OCI-LY7 (cell line): ENCODE measurements around the gene ANKRD53.
A peak's percentile ranks its signal among the peaks of the same experiment; 100 is the strongest.

Experiments
- CTCF ChIP-seq: fragments of 200-600 bp; sonication (generic); conservative IDR thresholded peaks from 2 replicates; pipeline ENCODE4 v1.5.1; 2014; ENCODE audit warnings: mild to moderate bottlenecking, antibody characterized with exemption, low read length, moderate library complexity, mixed read lengths
- EZH2phosphoT487 ChIP-seq: fragments of 200-600 bp; sonication (generic); IDR thresholded peaks from 2 replicates; pipeline ENCODE4 v1.6.1; 2018; ENCODE audit warnings: low read depth, borderline replicate concordance, mild to moderate bottlenecking, mixed run types, antibody characterized with exemption, low read length, moderate library complexity, mixed read lengths

GRCh38 chr2:70964596-70965386 is 13.6 kb upstream of the ANKRD53 start:
- peak; percentile 86 for TF ChIP-seq CTCF
- no peak for TF ChIP-seq EZH2phosphoT487
